IMR-90 (cell line): Measurements from ENCODE around the gene NPBWR2. TPM values are rescaled to one million over a fixed set of nuclear protein-coding genes. Genes with fewer than 3 reads are reported as not detected.

Source experiments
- ATAC-seq: fragments of 200-7000 bp; cut with Tn5 transposase; 2 replicates; pipeline ENCODE4 v1.9.1; 2020; ENCODE audit warnings: low read depth, mild to moderate bottlenecking, moderate library complexity
- BruUV-seq: library from RNA; stranded (reverse); fragments of 400-500 nt; replicated peaks from 2 replicates; lab custom pipeline; 2021; lab: Mats Ljungman, UMichigan
- CTCF ChIA-PET: fragments of 300-600 bp; formaldehyde crosslinking; extraction: SDS; loops from one replicate; lab custom pipeline; 2021; ENCODE audit warnings: antibody characterized with exemption; lab: Yijun Ruan, JAX
- POLR2A ChIA-PET: fragments of 300-600 bp; sonication (Branson Sonifier 250); formaldehyde crosslinking; loops from one replicate; lab custom pipeline; 2022; ENCODE audit warnings: antibody characterized with exemption; ENCODE audit not compliant: unreplicated experiment; lab: Charles Lee
- DNase-seq: peaks from one replicate; pipeline ENCODE4 v3.0.0; 2013
- H2AFZ ChIP-seq: replicated peaks from 2 replicates; pipeline ENCODE3; 2013; ENCODE audit warnings: low read length, mild to moderate bottlenecking; ENCODE audit not compliant: poor library complexity
- H2AK5ac ChIP-seq: 2 replicates; pipeline ENCODE4 v1.6.1; 2013; ENCODE audit warnings: low read depth, low read length, inconsistent platforms
- H2AK9ac ChIP-seq: replicated peaks from 2 replicates; pipeline ENCODE3; 2013; ENCODE audit warnings: mild to moderate bottlenecking, low read depth, low read length, moderate library complexity; ENCODE audit not compliant: poor library complexity
- H2BK120ac ChIP-seq: 2 replicates; pipeline ENCODE4 v1.6.1; 2013; ENCODE audit warnings: low read depth, low read length, inconsistent platforms
- H2BK15ac ChIP-seq: 3 replicates; pipeline ENCODE4 v1.6.1; 2013; ENCODE audit warnings: low read depth, low read length, inconsistent platforms
- H2BK20ac ChIP-seq: 2 replicates; pipeline ENCODE4 v1.6.1; 2013; ENCODE audit warnings: low read depth, mild to moderate bottlenecking, inconsistent platforms, low read length, moderate library complexity
- H2BK5ac ChIP-seq: 2 replicates; pipeline ENCODE4 v1.6.1; 2013; ENCODE audit warnings: mild to moderate bottlenecking, low read depth, low read length, inconsistent platforms; ENCODE audit not compliant: poor library complexity, severe bottlenecking
- H3K14ac ChIP-seq: replicated peaks from 2 replicates; pipeline ENCODE4 v1.6.1; 2013; ENCODE audit warnings: low read depth, low read length, inconsistent platforms
- H3K18ac ChIP-seq: 2 replicates; pipeline ENCODE4 v1.6.1; 2013; ENCODE audit warnings: low read depth, low read length, control low read depth
- H3K23ac ChIP-seq: 2 replicates; pipeline ENCODE4 v1.6.1; 2013; ENCODE audit warnings: low read depth, low read length, inconsistent platforms
- H3K27ac ChIP-seq: 2 replicates; pipeline ENCODE4 v1.5.1; 2013; ENCODE audit warnings: mild to moderate bottlenecking, control low read depth, low read length; ENCODE audit not compliant: insufficient read depth
- H3K27me3 ChIP-seq: 2 replicates; pipeline ENCODE4 v1.6.1; 2013; ENCODE audit warnings: low read length; ENCODE audit not compliant: control insufficient read depth, insufficient read depth
- H3K36me3 ChIP-seq: 2 replicates; pipeline ENCODE4 v1.6.1; 2013; ENCODE audit warnings: low read length, mixed read lengths; ENCODE audit not compliant: control insufficient read depth, insufficient read depth
- H3K4ac ChIP-seq: 2 replicates; pipeline ENCODE4 v1.6.1; 2013; ENCODE audit warnings: low read depth, low read length, inconsistent platforms
- H3K4me1 ChIP-seq: 2 replicates; pipeline ENCODE4 v1.6.1; 2013; ENCODE audit warnings: low read length, mixed read lengths; ENCODE audit not compliant: control insufficient read depth, insufficient read depth
- H3K4me2 ChIP-seq: 2 replicates; pipeline ENCODE4 v1.6.1; 2013; ENCODE audit warnings: low read depth, mild to moderate bottlenecking, control low read depth, low read length, moderate library complexity
- H3K4me3 ChIP-seq: 2 replicates; pipeline ENCODE4 v1.5.1; 2013; ENCODE audit warnings: low read depth, mild to moderate bottlenecking, control low read depth, low read length, moderate library complexity; ENCODE audit not compliant: insufficient read depth
- H3K56ac ChIP-seq: 2 replicates; pipeline ENCODE4 v1.6.1; 2013; ENCODE audit warnings: low read length, inconsistent platforms; ENCODE audit not compliant: insufficient read depth; ENCODE audit errors: extremely low read depth
- H3K79me1 ChIP-seq, 2 experiments: 2 replicates each; pipeline ENCODE4 v1.6.1; 2013; ENCODE audit warnings: low read length in 2 of 2, inconsistent platforms in 1 of 2, low read depth in 1 of 2
- H3K9ac ChIP-seq: 2 replicates; pipeline ENCODE4 v1.6.1; 2013; ENCODE audit warnings: low read depth, low read length, control low read depth
- H3K9me1 ChIP-seq: 2 replicates; pipeline ENCODE4 v1.6.1; 2013; ENCODE audit warnings: low read length, inconsistent platforms; ENCODE audit not compliant: insufficient read depth
- H3K9me3 ChIP-seq: 2 replicates; pipeline ENCODE4 v1.6.1; 2013; ENCODE audit warnings: low read length; ENCODE audit not compliant: control insufficient read depth, insufficient read depth
- H4K20me1 ChIP-seq: 2 replicates; pipeline ENCODE4 v1.6.1; 2013; ENCODE audit warnings: low read length, inconsistent platforms; ENCODE audit not compliant: insufficient read depth
- H4K5ac ChIP-seq: 2 replicates; pipeline ENCODE4 v1.6.1; 2013; ENCODE audit warnings: mild to moderate bottlenecking, low read depth, low read length, control low read depth
- H4K8ac ChIP-seq, 2 experiments: 2 replicates each; pipeline ENCODE4 v1.6.1; 2013; ENCODE audit warnings: low read depth in 2 of 2, low read length in 2 of 2, control low read depth in 1 of 2, inconsistent platforms in 1 of 2
- H4K91ac ChIP-seq: 2 replicates; pipeline ENCODE4 v1.6.1; 2013; ENCODE audit warnings: low read depth, low read length, inconsistent platforms; ENCODE audit not compliant: insufficient read depth
- CEBPB ChIP-seq: IDR thresholded peaks from 2 replicates; pipeline ENCODE4 v1.6.1; 2012; ENCODE audit warnings: low read depth, low read length, improper control_type of control experiment
- MAZ ChIP-seq: IDR thresholded peaks from 2 replicates; pipeline ENCODE4 v1.6.1; 2012; ENCODE audit warnings: low read depth, mild to moderate bottlenecking, low read length, improper control_type of control experiment, moderate library complexity, borderline replicate concordance
- RCOR1 ChIP-seq: IDR thresholded peaks from 2 replicates; pipeline ENCODE4 v1.6.1; 2012; ENCODE audit warnings: mild to moderate bottlenecking, low read length, improper control_type of control experiment; ENCODE audit not compliant: insufficient replicate concordance
- USF2 ChIP-seq: fragments of 150-350 bp; IDR thresholded peaks from 2 replicates; pipeline ENCODE4 v1.6.1; 2017; ENCODE audit warnings: mild to moderate bottlenecking, antibody characterized with exemption, low read length, low read depth
- WGBS, 2 experiments: methylation state at CpG; one replicate each; pipeline versions ENCODE4 v1.1.5 to v1.1.7; 2013; ENCODE audit warnings: missing lambda C conversion rate in 2 of 2; ENCODE audit not compliant: insufficient read length in 1 of 2; ENCODE audit errors: extremely low coverage in 2 of 2; 5-methylcytosine and 5-hydroxymethylcytosine counted together
- dilution Hi-C: fragments of 300-500 bp; cut with HindIII; formaldehyde crosslinking; loops from one replicate; pipeline ENCODE4 v1.14.3; 2018; ENCODE audit warnings: low sequenced_read_pairs; ENCODE audit not compliant: unreplicated experiment
- in situ Hi-C: fragments of 300-500 bp; cut with MboI; formaldehyde crosslinking; loops from 3 replicates; pipeline ENCODE4 v1.14.3; 2019; ENCODE audit warnings: low sequenced_read_pairs, inconsistent platforms, mixed read lengths
- intact Hi-C: fragments of 100-400 bp; cut with micrococcal nuclease; formaldehyde crosslinking; loops from 2 replicates; pipeline ENCODE4 v1.10.0; 2022
- polyA plus RNA-seq, 3 experiments: library from polyadenylated mRNA; depleted of rRNA; stranded (reverse); fragments of >200 nt; gene quantifications; 2 replicates each; pipeline ENCODE4 v1.2.3, GENCODE V29; 2012; ENCODE audit warnings: low replicate concordance in 1 of 3
- total RNA-seq: library from RNA; depleted of rRNA; stranded (reverse); fragments of >200 nt; gene quantifications from 2 replicates; pipeline ENCODE4 v1.2.3, GENCODE V29; 2012

NPBWR2 gene
- total and polyA plus RNA-seq, 2 of the 4 experiments (the other 2 are of a cell fraction), result not detected

DNA sequence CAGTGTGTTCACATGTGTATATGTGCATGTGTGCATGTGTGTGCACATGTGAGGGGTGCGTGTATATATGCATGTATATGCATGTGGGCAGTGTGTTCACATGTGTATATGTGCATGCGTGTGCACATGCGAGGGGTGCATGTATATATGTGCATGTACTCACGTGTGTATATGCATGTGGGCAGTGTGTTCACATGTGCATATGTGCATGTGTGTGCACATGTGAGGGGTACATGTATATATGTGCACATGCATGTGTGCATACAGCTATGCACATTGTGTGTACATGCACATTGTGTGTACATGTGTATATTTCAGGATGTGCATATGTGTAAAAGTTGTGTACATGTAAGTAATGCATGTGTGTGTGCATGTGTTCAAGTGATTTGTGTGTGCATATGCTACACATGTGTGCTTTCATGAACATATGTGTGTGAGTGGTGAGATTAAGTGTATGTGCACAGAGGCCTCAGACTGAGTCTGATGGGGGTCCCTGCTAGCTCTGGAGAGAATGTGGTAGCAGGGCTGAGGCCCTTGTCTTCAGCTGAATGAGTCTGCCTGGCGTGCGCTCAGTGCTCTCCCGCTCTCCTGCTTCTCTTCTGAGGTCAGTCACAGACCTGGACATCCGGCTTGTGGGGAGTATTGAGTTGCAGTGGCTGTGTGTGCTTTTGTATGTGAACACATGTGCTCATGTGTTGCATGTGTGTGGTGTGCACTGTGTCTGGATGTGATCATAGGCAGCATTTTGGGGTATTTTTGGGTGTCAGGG, 37.0 kb upstream of the NPBWR2 start:
- H2BK5ac ChIP-seq, result no peak overlapping the region
- CTCF ChIA-PET, result no interaction called here

More for the DNA sequence above, 37.0 kb upstream of the NPBWR2 start:
- WGBS, 2 experiments, result 63% methylated on average over 2 of the region's 8 CpGs; no CpG with 5 or more reads in 1 of the 2 experiments
- Histone ChIP-seq H4K91ac (no peak overlapping the region), H3K23ac (no peak overlapping the region), H4K8ac (no peak overlapping the region), H3K9me3 (peaks cover 11% of the 10 kb centered on the region), H2AK5ac (no peak overlapping the region), H3K14ac (no peak overlapping the region), H2BK15ac (no peak overlapping the region), H3K18ac (no peak overlapping the region), H3K4me3 (no peak overlapping the region), H2AK9ac (no peak overlapping the region), H3K27me3 (peaks cover 22% of the 10 kb centered on the region), H3K9ac (no peak overlapping the region), H3K9me1 (no peaks in the 10 kb centered on the region), H2BK20ac (no peak overlapping the region), H3K4ac (no peak overlapping the region), H3K27ac (no peak overlapping the region), H3K56ac (no peak overlapping the region), H3K4me1 (no peaks in the 10 kb centered on the region), H3K79me1 (no peaks in the 10 kb centered on the region), H4K20me1 (no peaks in the 10 kb centered on the region), H4K5ac (no peak overlapping the region), H2BK120ac (no peak overlapping the region), H2AFZ (no peak overlapping the region), H3K4me2 (no peak overlapping the region), H3K36me3 (no peaks in the 10 kb centered on the region)
- no TSS peak for BruUV-seq
- intact Hi-C loops, result no loop called here
- no peak for DNase-seq
- POLR2A ChIA-PET, result no interaction called here
- in situ Hi-C loops, result no loop called here
- no peak for ATAC-seq
- dilution Hi-C loops, result no loop called here
- TF ChIP-seq RCOR1 (no peak), MAZ (no peak), CEBPB (no peak), USF2 (no peak)
